Small intestine (tissue), 7 donors: ENCODE results near the gene MRC2. TPM values are rescaled to one million over a fixed set of nuclear protein-coding genes. Genes with fewer than 3 reads are reported as not detected.
"Not testable (repeated sequence)": the region's sequence is repeated elsewhere in the genome, so short reads cannot be mapped to it uniquely, and the experiment has no call there.

Source experiments
- DNase-seq, 2 donors: peaks; one replicate each; pipeline versions ENCODE4 v3.0.0 to v3.0.0-alpha.2; 2013
- FAIRE-seq: peaks from 2 replicates; lab custom pipeline; 2012; peaks lifted over from hg19 to GRCh38; lab: Jason Lieb, UNC
- H3K27ac ChIP-seq, 3 donors: one replicate each; pipeline ENCODE4 v1.5.1; 2013; ENCODE audit warnings: low read length in 2 of 3, mild to moderate bottlenecking in 2 of 3, control low read depth in 1 of 3, inconsistent platforms in 1 of 3, low read depth in 1 of 3, moderate library complexity in 1 of 3
- H3K27me3 ChIP-seq, 3 donors: one replicate each; pipeline ENCODE4 v1.6.1; 2013; ENCODE audit warnings: low read length in 3 of 3, inconsistent platforms in 1 of 3; ENCODE audit not compliant: control insufficient read depth in 3 of 3, insufficient read depth in 3 of 3
- H3K36me3 ChIP-seq, 3 donors: one replicate each; pipeline ENCODE4 v1.6.1; 2013; ENCODE audit warnings: low read length in 3 of 3, inconsistent platforms in 1 of 3, low read depth in 1 of 3, mild to moderate bottlenecking in 1 of 3, moderate library complexity in 1 of 3; ENCODE audit not compliant: control insufficient read depth in 3 of 3, insufficient read depth in 2 of 3
- H3K4me1 ChIP-seq, 3 donors: one replicate each; pipeline ENCODE4 v1.6.1; 2013; ENCODE audit warnings: low read length in 2 of 3, inconsistent platforms in 1 of 3, low read depth in 1 of 3, mild to moderate bottlenecking in 1 of 3, moderate library complexity in 1 of 3; ENCODE audit not compliant: control insufficient read depth in 3 of 3, insufficient read depth in 2 of 3
- H3K4me3 ChIP-seq, 3 donors: one replicate each; pipeline ENCODE4 v1.5.1; 2013; ENCODE audit warnings: low read length in 3 of 3, control low read depth in 1 of 3, inconsistent platforms in 1 of 3, low read depth in 1 of 3, mild to moderate bottlenecking in 1 of 3, moderate library complexity in 1 of 3
- H3K9me3 ChIP-seq, 2 donors: one replicate each; pipeline ENCODE4 v1.6.1; 2013; ENCODE audit warnings: low read depth in 1 of 2, low read length in 1 of 2; ENCODE audit not compliant: control insufficient read depth in 2 of 2, insufficient read depth in 1 of 2
- WGBS, 3 donors: extraction: QIAGEN DNeasy Blood & Tissue Kit; methylation state at CpG; one replicate each; pipeline ENCODE4 v1.1.7; 2013; 5-methylcytosine and 5-hydroxymethylcytosine counted together
- polyA plus RNA-seq, 4 donors: library from polyadenylated mRNA; stranded (reverse) in 3 of 4; unstranded in 1 of 4; fragments of 200-250 nt in 3 of 4; fragments of 120-200 nt in 1 of 4; gene quantifications; one replicate each; pipeline versions ENCODE4 v1.2.1 to v1.2.3, GENCODE V29; 2013
- donor health status: healthy with polysubstance abuse.
- donor health status: control.
- donor health status: control.
- donor health status: Bipolar disorder and iron deficiency.
- donor health status: healthy.

Gene MRC2
- polyA plus RNA-seq, 4 donors: 0.67 to 11.6 (median 4.5) TPM

DNA sequence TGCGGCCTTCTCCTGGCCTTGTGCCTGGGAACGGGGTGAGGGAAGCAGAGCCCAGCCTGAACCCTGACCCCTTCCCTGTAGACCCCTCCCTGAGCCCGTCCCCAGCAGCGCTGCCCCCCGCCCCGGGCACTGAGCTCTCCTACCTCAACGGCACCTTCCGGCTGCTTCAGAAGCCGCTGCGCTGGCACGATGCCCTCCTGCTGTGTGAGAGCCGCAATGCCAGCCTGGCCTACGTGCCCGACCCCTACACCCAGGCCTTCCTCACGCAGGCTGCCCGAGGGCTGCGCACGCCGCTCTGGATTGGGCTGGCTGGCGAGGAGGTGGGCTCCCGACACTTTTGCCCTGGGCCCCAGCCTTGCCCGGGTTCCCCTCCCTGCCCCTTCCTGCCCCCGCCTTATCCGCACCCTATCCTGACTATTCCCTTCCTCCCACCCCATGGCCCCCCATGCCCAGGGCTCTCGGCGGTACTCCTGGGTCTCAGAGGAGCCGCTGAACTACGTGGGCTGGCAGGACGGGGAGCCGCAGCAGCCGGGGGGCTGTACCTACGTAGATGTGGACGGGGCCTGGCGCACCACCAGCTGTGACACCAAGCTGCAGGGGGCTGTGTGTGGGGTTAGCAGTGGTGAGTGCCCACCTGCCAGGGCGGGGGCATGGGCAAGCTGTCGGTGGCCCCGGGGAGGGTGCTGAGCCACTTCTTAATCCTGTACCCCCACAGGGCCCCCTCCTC is 62.1 kb downstream of the MRC2 start:
- DNase-seq: no peak
- 83 to 94% (median 88%) methylated on average over 35 to 37 of the region's 37 CpGs for WGBS, 3 donors
- H3K4me3 ChIP-seq: no peak overlapping the region
- no peaks in the 10 kb centered on the region for H3K9me3 ChIP-seq
- no peak for FAIRE-seq
- no peak overlapping the region for H3K27ac ChIP-seq
- no peaks in the 10 kb centered on the region for H3K4me1 ChIP-seq
- H3K27me3 ChIP-seq: no peaks in the 10 kb centered on the region
- H3K36me3 ChIP-seq: peaks cover 0 to 11% (median 0%) of the 10 kb centered on the region in 3 donors

DNA sequence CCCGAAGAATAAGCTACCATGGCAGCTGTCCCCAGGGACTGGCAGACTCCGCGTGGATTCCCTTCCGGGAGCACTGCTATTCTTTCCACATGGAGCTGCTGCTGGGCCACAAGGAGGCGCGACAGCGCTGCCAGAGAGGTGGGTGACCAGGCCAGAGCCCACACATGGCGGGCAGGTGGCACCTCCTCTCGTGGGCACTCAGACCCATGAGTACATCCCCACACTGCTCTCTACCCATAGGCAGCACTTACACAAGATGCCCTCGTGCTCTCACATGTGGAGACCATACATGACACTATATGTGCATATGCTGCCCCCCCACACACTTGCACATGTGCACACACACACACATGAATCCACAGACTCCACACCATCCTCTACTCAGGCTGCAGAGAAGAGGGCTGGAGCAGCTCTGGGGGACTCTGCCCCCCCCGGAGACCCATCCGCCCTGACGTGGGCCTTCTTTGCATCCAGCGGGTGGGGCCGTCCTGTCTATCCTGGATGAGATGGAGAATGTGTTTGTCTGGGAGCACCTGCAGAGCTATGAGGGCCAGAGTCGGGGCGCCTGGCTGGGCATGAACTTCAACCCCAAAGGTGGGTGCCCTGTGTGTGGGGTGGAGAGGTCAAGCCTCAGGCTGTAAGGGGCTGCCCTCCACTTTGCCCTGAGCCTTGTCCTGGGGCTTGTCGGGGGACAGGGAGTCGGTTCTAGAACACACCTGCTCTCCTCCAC is 62.9 kb downstream of the MRC2 start:
- Histone ChIP-seq H3K27me3 (no peaks in the 10 kb centered on the region), H3K4me3 (no peak overlapping the region), H3K4me1 (no peaks in the 10 kb centered on the region), H3K9me3 (no peaks in the 10 kb centered on the region), H3K27ac (no peak overlapping the region), H3K36me3 (peaks cover 0 to 11% (median 0%) of the 10 kb centered on the region in 3 donors)
- no peak for DNase-seq
- 70 to 86% (median 75%) methylated on average over 18 to 19 of the region's 19 CpGs for WGBS, 3 donors
- FAIRE-seq: no peak

DNA sequence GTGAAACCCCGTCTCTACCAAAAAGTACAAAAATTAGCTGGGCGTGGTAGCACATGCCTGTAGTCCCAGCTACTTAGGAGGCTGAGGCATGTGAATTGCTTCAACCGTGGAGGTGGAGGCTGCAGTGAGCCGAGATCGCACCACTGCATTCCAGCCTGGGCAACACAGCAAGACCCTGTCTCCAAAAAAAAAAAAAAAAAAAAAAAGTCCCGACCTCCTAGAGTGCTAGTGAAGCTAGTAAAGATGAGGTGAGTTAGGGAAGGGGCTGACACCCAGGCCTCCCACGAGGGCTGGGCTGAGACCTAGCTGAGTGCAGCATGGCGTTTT is 64.1 kb downstream of the MRC2 start:
- not testable (repeated sequence) for H3K27me3 ChIP-seq, DNase-seq, H3K4me3 ChIP-seq, FAIRE-seq, H3K4me1 ChIP-seq, H3K9me3 ChIP-seq, H3K27ac ChIP-seq
- 67 to 89% (median 79%) methylated on average over 7 to 8 of the region's 8 CpGs for WGBS, 3 donors
- peaks cover 0 to 11% (median 0%) of the 10 kb centered on the region in 3 donors for H3K36me3 ChIP-seq

DNA sequence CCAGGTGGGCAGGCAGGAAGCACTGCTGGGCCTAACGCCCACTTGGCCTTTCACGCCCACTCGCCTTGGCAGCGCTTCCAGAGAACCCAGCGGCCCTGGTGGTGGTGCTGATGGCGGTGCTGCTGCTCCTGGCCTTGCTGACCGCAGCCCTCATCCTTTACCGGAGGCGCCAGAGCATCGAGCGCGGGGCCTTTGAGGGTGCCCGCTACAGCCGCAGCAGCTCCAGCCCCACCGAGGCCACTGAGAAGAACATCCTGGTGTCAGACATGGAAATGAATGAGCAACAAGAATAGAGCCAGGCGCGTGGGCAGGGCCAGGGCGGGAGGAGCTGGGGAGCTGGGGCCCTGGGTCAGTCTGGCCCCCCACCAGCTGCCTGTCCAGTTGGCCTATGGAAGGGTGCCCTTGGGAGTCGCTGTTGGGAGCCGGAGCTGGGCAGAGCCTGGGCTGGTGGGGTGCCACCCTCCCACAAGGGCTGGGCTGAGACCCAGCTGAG is 64.7 kb downstream of the MRC2 start:
- H3K27ac ChIP-seq: no peak overlapping the region
- no peaks in the 10 kb centered on the region for H3K9me3 ChIP-seq
- no peak for FAIRE-seq
- H3K4me3 ChIP-seq: no peak overlapping the region
- H3K4me1 ChIP-seq: no peaks in the 10 kb centered on the region
- H3K27me3 ChIP-seq: no peaks in the 10 kb centered on the region
- DNase-seq: no peak
- WGBS, 3 donors: 82 to 90% (median 85%) methylated on average over 20 of the region's 20 CpGs
- peaks cover 0 to 11% (median 0%) of the 10 kb centered on the region in 3 donors for H3K36me3 ChIP-seq

DNA sequence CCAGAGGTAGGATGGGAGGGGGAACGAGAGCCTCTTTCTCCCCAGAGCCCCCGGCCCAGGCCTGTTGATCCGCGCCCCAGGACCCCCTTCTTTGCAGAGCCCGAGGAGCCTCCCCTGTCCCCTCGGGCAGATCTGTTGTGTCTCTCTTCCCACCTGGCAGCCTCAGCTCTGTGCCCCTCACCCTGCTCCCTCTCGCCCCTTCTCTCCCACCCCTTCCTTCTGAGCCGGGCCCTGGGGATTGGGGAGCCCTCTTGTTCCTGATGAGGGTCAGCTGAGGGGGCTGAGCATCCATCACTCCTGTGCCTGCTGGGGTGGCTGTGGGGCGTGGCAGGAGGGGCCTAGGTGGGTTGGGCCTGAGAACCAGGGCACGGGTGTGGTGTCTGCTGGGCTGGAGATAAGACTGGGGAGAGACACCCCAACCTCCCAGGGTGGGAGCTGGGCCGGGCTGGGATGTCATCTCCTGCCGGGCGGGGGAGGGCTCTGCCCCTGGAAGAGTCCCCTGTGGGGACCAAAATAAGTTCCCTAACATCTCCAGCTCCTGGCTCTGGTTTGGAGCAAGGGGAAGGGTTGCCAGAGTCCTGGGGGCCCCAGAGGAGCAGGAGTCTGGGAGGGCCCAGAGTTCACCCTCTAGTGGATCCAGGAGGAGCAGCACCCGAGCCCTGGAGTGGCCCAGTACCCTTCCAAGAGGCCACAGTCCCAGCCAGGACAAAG is 65.4 kb downstream of the MRC2 start:
- FAIRE-seq (no peak), DNase-seq (no peak)
- Histone ChIP-seq H3K9me3 (no peaks in the 10 kb centered on the region), H3K4me1 (no peaks in the 10 kb centered on the region), H3K4me3 (no peak overlapping the region), H3K27me3 (no peaks in the 10 kb centered on the region), H3K36me3 (peaks cover 0 to 11% (median 0%) of the 10 kb centered on the region in 3 donors), H3K27ac (no peak overlapping the region)
- WGBS, 3 donors: 71 to 74% (median 72%) methylated on average over 12 to 14 of the region's 14 CpGs

DNA sequence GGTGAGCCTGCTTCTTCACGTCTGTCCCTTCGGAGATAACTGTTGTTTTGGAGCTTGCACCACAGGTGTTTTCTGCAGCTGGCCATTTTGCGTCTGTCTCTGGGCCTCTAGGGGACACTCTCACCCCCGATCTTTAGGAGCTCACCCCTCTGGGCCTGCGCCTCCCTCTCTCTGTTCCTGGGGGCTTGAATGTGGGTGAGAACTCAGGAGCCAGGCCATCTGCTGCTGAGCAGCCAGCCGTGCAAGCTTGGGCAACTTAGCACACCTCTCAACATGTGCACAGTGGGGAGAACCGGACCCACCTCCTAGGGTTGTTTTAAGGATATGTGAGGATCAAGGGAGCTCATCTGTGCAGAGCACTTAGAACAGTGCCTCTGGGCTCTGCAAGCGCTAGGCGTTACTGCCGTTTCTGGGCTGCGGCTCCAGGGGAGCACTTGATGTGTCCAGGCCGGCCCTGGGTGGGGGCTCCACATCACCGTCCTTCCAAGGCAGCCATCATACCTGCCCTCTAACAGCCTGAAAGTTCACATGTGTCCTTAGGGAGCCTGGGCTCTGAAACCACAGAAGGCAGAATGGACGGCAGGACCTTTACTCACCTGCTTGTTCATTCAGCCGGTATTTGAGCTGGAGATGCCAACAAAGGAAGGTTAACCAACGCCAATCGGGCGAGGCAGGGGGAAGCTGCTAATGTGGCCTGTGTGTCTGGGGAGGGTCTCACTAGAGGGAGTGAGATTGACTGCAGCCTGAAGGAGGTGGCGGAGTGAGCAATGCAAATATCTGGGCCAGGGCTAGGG is 66.3 kb downstream of the MRC2 start:
- Histone ChIP-seq H3K4me1 (no peaks in the 10 kb centered on the region), H3K9me3 (no peaks in the 10 kb centered on the region), H3K27me3 (no peaks in the 10 kb centered on the region), H3K4me3 (no peak overlapping the region), H3K36me3 (peaks cover 0 to 10% (median 0%) of the 10 kb centered on the region in 3 donors), H3K27ac (no peak overlapping the region)
- FAIRE-seq (no peak), DNase-seq (no peak)
- WGBS, 3 donors: 78 to 83% (median 78%) methylated on average over 19 of the region's 19 CpGs

DNA sequence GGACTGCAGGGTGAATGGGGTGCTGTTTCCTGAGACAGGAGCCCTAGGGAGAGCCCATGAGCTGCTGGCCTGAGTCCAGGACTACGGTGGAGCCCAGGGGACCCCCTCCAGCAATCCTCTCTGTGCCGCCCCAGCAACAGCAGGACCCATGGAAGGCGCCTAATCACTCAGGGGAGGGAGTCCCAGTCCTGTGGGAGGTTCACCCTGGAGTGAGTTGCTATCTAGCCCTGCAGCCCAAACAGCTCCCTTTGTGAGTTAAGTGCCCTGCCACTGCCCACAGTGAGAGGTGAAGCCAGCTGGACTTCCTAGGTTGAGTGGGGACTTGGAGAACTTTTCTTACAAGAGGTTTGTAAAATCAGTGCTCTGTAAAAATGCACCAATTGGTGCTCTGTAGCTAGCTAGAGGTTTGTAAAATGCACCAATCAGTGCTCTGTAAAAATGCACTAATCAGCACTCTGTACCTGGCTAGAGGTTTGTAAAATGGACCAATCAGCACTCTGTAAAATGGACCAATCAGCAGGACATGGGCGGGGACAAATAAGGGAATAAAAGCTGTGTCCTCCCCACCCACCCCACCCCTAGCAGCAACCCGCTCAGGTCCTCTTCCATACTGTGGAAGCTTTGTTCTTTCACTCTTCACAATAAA is 67.7 kb downstream of the MRC2 start:
- not testable (repeated sequence) for DNase-seq, H3K36me3 ChIP-seq, H3K4me3 ChIP-seq, H3K27me3 ChIP-seq, FAIRE-seq, H3K4me1 ChIP-seq, H3K9me3 ChIP-seq, H3K27ac ChIP-seq
- 86 to 87% (median 87%) methylated on average over 5 of the region's 5 CpGs for WGBS, 3 donors
